Adrenal gland (tissue), 12 donors: ENCODE measurements around the gene IL6R. TPM values are rescaled to one million over a fixed set of nuclear protein-coding genes. Genes with fewer than 3 reads are reported as not detected.
A peak's percentile ranks its signal among the peaks of the same experiment; 100 is the strongest.

Experiments
- DNase-seq, 7 donors: peaks; one replicate each; pipeline ENCODE4 v3.0.0-alpha.2; 2019 to 2020
- H3K27ac ChIP-seq, 5 donors: fragments of 200-600 bp; sonication (generic) in 4 of 5; 1 replicate in 3 of 5; 2 replicates in 2 of 5; pipeline versions ENCODE4 v1.5.1 to v1.8.0; 2016 to 2020; ENCODE audit warnings: mild to moderate bottlenecking in 1 of 5
- H3K27me3 ChIP-seq: fragments of 200-600 bp; 2 replicates; pipeline ENCODE4 v1.8.0; 2021
- H3K36me3 ChIP-seq, 2 donors: fragments of 200-600 bp; replicated peaks in 1 of 2; 1 replicate in 1 of 2; 2 replicates in 1 of 2; pipeline versions ENCODE4 v1.5.1 to v1.8.0; 2018 to 2022
- H3K4me1 ChIP-seq, 2 donors: fragments of 200-600 bp; replicated peaks in 1 of 2; 1 replicate in 1 of 2; 2 replicates in 1 of 2; pipeline versions ENCODE4 v1.5.1 to v1.8.0; 2018 to 2021
- H3K4me3 ChIP-seq, 4 donors: fragments of 200-600 bp; sonication (generic) in 3 of 4; one replicate each; pipeline ENCODE4 v1.5.1; 2016 to 2018
- H3K9me3 ChIP-seq, 3 donors: fragments of 200-600 bp; sonication (generic) in 1 of 3; replicated peaks in 1 of 3; 1 replicate in 2 of 3; 2 replicates in 1 of 3; pipeline versions ENCODE4 v1.5.1 to v1.8.0; 2016 to 2021
- CTCF ChIP-seq, 6 experiments: fragments of 450-650 bp in 4 of 6; fragments of 200-600 bp in 2 of 6; sonication (generic) in 1 of 6; IDR thresholded peaks; 1 replicate in 5 of 6; 2 replicates in 1 of 6; pipeline versions ENCODE4 v1.5.1 to v1.8.0; 2016 to 2021; ENCODE audit warnings: antibody characterized with exemption in 6 of 6, mild to moderate bottlenecking in 2 of 6, moderate library complexity in 1 of 6
- POLR2A ChIP-seq, 2 donors: fragments of 450-650 bp; IDR thresholded peaks; one replicate each; pipeline ENCODE4 v1.6.1; 2017; ENCODE audit warnings: antibody characterized with exemption in 2 of 2, mild to moderate bottlenecking in 2 of 2, moderate library complexity in 1 of 2
- WGBS, 4 donors: extraction: QIAGEN DNeasy Blood & Tissue Kit in 2 of 4; methylation state at CpG; one replicate each; pipeline versions ENCODE4 v1.1.5 to v1.1.7; 2013 to 2017; 5-methylcytosine and 5-hydroxymethylcytosine counted together
- intact Hi-C, 2 donors: fragments of 100-400 bp; cut with DNase I; formaldehyde crosslinking; loops; one replicate each; pipeline versions ENCODE4 v1.14.1 to v1.15.0; 2022 to 2023
- polyA plus RNA-seq, 3 donors: library from polyadenylated mRNA; stranded (reverse); fragments of 200-250 nt in 2 of 3; fragments of 350-450 nt in 1 of 3; fragmentation: Illumina TruSeq in 1 of 3; extraction: RNeasy Lipid Tissue Mini Kit (QIAGEN cat#74804) in 1 of 3; gene quantifications; one replicate each; pipeline ENCODE4 v1.2.3, GENCODE V29; 2013 to 2014
- total RNA-seq, 9 donors: library from RNA; depleted of rRNA in 4 of 9; stranded (reverse); fragments of >200 nt in 4 of 9; fragments of 120-200 nt in 1 of 9; fragmentation: NEBNext Ultra II Directional in 1 of 9; extraction: Animal tissue kit (Norgen Biotek cat#: 25700) in 1 of 9; gene quantifications; one replicate each; pipeline versions ENCODE4 v1.1.0 to v1.2.4, GENCODE V29; 2013 to 2023
- donor health status: healthy with polysubstance abuse.
- donor health status: Bipolar disorder and iron deficiency.
- donor health status: DM: yes; HTN: yes; CAD: no.
- donor health status: DM: no; HTN: no; CAD: no.
- donor health status: DM: no; HTN: no; CAD: no.
- donor health status: DM: yes; HTN: yes; CAD: no.

Gene IL6R
- total and polyA plus RNA-seq, 12 donors = 4.4 to 43.0 (median 13.6) TPM

DNA sequence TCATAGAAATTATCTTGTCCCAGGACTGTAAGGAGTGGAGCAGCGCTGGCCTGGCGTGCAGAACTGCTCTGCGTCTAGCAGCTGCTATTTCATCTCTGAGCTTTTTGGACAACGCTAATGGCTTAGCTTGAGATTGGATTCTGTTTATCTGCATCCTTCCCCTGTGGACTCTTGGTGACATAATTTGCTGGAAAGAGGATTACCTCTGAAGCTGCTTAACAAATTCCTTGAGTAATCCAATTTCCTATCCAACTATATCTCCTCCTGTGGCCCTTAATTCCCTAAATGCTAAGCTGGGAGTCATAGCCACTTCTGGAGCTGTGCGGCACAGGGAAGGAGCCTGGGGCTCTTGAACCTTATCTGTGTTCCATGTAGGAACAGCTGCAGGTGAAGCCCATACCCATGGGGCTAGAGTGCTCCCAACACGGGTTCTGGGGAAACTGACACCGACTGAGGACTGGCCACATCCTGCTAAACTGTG is 43.2 kb downstream of the IL6R start:
- Histone ChIP-seq H3K36me3 (peaks cover 0 to 34% of the 10 kb centered on the region in 2 donors), H3K27ac (no peak overlapping the region), H3K4me1 (no peaks in the 10 kb centered on the region), H3K4me3 (no peak overlapping the region), H3K27me3 (no peaks in the 10 kb centered on the region), H3K9me3 (no peaks in the 10 kb centered on the region)
- no peak for TF ChIP-seq POLR2A (IDR thresholded peaks at IDR 0.05)
- TF ChIP-seq CTCF (IDR thresholded peaks at IDR 0.05) = no peak
- intact Hi-C loops = no loop called here
- DNase-seq = no peak
- WGBS, 4 donors = 85 to 96% (median 90%) methylated on average over 7 of the region's 7 CpGs

GRCh38 chr1:154453161-154453560 is 48.0 kb downstream of the IL6R start:
- 83 to 97% (median 86%) methylated on average over 5 of the region's 5 CpGs for WGBS, 4 donors
- Histone ChIP-seq H3K27me3 (no peaks in the 10 kb centered on the region), H3K36me3 (peaks cover 0 to 48% of the 10 kb centered on the region in 2 donors), H3K9me3 (no peaks in the 10 kb centered on the region), H3K27ac (peak overlapping the region in 1 of 5 donors; percentile 56), H3K4me1 (no peaks in the 10 kb centered on the region), H3K4me3 (no peak overlapping the region)
- DNase-seq = no peak
- intact Hi-C loops = no loop called here
- TF ChIP-seq CTCF (IDR thresholded peaks at IDR 0.05) = no peak
- TF ChIP-seq POLR2A (IDR thresholded peaks at IDR 0.05) = no peak

- H3K9me3 ChIP-seq = no peaks in the 10 kb centered on the region
- peak overlapping the region in 1 of 5 donors; percentile 56 for H3K27ac ChIP-seq
- H3K27me3 ChIP-seq = no peaks in the 10 kb centered on the region
- no peaks in the 10 kb centered on the region for H3K4me1 ChIP-seq
- intact Hi-C loops = no loop called here
- no peak for DNase-seq
- WGBS, 4 donors = 72 to 80% (median 74%) methylated on average over 5 of the region's 5 CpGs
- peaks cover 0 to 44% of the 10 kb centered on the region in 2 donors for H3K36me3 ChIP-seq
- no peak overlapping the region for H3K4me3 ChIP-seq
- TF ChIP-seq POLR2A (IDR thresholded peaks at IDR 0.05) = no peak
- TF ChIP-seq CTCF (IDR thresholded peaks at IDR 0.05) = no peak
These were observed 48.6 kb downstream of the IL6R start for GRCh38 chr1:154453574-154454352.

DNA sequence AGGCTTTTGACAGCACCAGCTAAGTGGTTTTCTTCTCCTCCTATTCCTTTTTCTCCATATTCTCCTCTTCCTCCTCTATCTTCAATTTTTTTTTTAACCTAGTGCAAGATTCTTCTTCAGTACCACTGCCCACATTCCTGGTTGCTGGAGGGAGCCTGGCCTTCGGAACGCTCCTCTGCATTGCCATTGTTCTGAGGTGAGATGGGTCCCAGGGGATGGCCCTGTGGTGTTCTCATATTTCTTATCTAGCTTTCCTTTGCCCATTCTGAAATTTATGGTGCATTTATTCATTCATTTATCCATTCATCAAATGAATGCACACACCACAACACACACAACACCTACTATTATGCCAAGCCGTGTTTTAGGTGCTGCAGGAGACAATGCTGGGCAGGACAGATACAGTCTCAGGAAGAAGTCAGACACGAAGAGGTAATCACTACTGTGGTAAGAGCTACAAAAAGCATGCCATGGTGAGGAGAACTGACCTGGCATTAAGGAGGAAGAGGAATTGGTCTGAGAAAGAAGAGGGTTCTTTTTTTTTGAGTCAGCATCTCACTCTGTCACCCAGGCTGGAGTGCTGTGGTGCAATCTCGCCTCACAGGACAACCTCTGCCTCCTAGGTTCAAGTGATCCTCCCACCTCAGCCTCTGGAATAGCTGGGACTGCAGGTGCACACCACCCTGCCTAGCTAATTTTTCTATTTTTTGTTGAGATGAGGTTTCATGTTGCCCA is 49.4 kb downstream of the IL6R start:
- H3K9me3 ChIP-seq = no peaks in the 10 kb centered on the region
- no peak for DNase-seq
- intact Hi-C loops = no loop called here
- no peak overlapping the region for H3K4me3 ChIP-seq
- no peak overlapping the region for H3K27ac ChIP-seq
- H3K27me3 ChIP-seq = no peaks in the 10 kb centered on the region
- TF ChIP-seq CTCF (IDR thresholded peaks at IDR 0.05) (no peak), POLR2A (IDR thresholded peaks at IDR 0.05) (no peak)
- H3K36me3 ChIP-seq = peaks cover 0 to 39% of the 10 kb centered on the region in 2 donors
- WGBS, 4 donors = 80 to 88% (median 83%) methylated on average over 5 of the region's 5 CpGs
- no peaks in the 10 kb centered on the region for H3K4me1 ChIP-seq
